ENCODE measurements around the gene PDE6A.

PDE6A gene

DNA sequence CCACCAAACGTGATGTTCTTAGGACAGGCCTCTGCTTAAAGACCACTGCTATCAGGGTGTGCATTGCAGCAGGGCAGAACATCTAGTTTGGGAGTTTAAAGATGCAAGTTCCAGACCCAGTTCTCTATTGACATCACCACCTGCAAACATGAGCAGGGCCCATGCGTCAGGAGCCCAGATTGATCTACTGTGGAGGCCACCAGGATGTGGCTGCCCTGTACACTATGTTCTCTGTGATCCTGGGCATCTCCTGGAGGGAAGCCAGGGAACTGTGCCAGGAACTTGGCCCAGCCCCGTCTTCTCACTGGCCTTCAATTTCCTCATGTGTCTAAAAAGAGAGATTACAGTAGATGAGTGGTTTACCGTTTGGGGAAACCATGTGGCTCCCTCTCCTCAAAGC, 87.1 kb downstream of the PDE6A start:
- DNase-seq: peak; percentile 28

DNA sequence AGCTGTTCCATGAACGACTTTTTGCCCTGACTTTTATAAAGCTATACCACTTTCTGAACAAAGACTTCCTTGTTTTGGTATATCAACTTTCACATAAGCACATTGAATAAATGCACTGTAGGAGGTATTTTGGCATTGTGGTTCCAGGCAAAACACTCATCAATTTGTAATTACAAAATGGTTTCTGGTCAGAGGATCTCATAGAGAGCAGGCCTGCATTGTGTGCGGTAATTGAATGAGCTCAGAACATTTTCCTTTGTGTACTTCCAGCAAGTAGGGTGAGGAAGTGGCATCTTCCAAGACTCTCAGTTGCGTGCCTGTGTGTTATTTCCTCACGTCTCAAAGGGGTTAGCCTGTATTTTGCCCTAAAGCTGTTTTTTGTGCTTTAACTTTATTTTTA, 89.2 kb downstream of the PDE6A start:
- no peak for DNase-seq

DNA sequence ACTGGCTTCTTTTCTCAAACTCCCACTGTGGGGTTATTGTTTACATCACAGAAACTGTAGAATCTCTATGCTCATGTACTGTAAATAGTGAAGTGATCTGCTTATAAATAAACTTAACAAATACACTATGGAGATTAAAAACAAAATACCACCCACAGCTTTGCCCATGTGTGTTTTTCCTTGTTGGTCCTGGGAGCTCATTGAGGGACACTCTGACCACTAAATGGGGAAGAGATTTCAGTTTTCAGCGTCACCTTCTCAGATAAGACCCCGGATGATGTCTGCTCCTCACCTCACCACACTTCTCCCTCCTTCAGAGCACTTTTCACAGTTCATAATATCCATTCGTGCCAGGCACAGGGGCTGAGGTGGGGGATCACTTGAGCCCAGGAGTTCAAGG, 89.7 kb downstream of the PDE6A start:
- no peak for DNase-seq

DNA sequence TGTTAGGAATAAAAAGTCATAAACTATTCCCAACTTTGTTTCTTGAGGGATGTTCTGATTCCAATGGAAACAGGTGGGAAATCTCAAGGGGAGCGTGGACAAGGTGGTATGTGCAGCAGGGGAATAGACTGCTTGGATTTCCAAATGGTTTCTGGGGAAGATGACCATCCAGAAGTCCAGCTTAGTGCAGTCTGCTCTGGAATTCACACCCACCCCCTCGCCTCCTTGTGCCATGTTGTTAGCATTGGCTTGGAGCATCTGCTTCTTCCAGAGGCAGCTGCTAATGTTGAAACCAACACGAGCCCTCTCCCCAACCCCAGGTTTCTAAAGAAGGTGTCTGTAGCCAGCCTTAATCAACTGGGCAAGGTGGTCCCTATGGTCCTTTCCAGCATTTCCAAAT, 90.9 kb downstream of the PDE6A start:
- no peak for DNase-seq

DNA sequence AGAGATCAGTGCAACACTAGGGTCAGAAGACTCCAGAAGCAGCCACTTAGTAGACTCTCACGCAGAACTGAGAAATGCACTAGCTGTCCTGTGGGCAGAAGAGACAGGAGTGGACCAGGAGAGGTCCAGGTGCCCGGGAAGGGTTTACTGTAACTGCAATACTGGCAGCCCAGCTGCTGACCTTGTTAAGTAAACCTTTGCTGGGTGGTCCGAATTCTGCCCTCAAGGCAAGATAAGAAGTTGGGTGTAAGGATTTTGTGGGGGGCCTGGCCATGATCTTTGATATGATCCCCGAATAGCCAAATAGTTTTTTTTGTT, 91.3 kb downstream of the PDE6A start:
- no peak for DNase-seq

DNA sequence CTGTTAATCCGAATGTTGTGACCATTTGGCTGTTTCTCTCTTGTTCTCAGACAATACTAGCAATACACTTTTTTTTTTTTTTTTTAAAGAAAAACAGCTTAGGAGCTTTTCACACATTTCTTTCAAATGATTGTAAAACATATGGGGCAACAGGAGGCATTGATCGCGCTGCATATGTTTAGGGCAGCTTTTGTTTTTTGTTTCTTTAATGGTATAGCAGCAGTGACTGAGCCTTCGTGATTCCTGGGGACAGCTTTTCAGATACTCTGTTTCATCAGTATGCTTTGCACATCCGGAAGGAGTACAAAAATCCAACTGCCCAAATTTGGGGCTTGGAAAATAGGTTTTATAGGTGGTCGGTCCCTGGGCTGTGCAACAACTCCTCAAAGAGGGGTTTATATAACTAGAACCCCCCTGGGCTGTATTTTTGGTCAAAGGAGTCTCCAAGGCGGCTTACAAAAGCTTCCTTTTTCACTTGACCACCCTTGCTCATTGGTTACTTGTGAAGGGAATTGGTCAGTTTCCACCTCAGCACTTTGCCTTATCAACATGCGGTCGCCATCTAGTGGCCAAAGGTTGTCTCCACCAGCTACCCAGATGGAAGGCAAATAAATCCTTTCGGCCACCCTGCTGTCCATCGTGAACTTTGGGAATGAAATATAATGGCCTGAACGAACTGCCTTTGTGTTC, 91.8 kb downstream of the PDE6A start:
- DNase-seq: peak; percentile 75

DNA sequence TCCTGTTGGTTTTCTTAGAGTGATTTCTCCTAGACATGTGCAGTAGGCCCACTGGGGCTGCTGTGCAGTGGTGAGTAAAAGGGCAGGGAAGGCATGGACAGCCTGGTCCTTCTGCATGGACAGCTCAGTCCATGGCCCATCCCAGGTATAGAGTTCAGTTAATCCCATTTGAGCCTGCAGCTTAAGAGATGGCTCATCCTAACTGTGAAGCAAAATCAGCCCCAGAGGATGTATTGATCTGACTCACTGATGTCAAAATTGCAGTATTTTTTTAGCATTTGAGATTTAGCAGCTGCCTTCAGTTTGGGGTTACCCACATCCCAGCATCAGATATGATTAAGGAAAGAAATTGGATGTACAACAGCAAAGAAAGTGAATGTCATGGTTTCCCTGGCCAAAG, 93.4 kb downstream of the PDE6A start:
- no peak for DNase-seq

DNA sequence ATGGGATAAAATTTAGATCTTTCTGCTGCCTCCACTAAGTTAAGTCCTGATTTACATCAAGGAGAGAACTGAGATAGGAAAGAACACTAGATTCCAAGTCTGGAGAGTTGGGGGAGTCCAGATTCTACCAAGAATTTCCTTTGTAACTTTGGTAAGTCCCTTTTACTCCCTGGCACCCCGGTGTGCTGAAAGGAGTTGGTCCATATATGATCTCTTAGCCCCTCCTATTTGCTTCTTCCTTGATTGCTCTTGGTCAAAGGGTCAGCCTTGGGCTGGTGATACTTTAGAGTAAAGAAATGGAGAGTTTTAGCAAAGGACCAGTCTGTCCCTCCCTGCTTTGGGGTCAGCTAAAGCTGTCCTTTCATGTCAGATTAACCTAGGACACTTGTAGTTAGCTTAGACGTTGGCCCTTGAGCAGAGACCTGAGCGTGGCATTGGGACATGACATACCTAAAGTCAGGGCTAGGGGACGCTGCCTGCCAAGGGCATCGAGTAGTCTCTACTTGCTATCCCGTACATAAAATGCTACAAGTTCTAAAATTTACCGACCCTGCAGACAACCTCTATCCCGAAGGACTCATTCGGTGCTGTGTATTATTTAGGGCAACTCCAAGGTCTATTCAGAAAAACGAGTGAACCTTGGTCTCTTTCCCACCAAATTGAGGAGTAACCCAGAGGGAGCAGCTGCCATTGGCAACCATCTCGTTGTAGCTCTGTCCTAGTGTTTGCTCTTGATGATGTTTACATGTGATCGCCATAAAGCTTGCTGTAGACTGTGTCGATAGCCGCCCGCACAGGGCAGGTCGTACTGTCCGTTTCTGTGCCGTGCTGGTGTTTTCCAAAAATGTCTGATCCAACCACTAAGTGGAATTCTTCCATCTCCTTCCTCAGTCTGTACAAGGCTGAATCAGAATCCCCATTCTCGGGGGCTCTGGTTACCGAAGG, 94.4 kb downstream of the PDE6A start:
- DNase-seq: no peak

DNA sequence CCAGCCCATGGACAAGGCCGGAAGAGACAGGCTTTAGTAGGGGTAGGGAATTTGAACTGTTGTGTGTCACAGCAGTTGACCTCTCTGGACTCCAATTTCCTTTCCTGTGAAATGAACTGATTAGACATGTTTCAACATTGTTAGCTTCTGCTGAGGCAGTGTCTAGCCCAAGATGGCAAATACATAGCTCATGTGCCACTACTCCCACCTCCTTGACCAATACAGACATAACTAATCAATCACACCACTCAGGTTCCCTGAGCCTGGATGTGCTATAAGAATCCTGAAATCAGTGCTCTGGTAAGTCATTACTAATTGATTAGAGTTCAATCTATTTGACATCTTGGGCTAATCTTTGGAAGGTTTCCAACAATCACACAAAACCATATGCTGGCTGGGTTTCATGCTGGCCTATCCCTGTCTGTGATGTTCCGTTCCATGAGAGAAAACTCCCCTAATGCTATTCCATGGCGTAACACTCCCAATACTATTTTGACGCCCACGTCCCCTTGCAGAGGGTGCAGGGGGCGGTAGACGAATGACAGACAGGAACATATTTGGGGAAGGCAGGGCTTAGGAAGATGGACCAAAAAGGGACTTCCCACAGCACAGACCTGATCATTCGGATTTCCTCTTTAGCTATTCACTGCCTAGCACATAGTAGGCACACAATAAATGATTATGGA, 95.2 kb downstream of the PDE6A start:
- no peak for DNase-seq

DNA sequence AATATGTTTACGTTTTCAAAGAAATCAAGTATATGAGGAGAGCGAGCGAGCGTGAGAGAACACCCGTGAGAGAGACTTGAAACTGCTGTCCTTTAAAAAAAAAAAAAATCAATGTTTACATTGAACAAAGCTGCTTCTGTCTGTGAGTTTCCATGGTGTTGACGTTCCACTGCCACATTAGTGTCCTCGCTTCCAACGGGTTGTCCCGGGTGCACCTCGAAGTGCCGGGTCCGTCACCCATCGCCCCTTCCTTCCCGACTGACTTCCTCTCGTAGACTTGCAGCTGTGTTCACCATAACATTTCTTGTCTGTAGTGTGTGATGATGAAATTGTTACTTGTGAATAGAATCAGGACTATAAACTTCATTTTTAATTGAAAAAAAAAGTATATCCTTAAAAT, 97.0 kb downstream of the PDE6A start:
- no peak for DNase-seq

DNA sequence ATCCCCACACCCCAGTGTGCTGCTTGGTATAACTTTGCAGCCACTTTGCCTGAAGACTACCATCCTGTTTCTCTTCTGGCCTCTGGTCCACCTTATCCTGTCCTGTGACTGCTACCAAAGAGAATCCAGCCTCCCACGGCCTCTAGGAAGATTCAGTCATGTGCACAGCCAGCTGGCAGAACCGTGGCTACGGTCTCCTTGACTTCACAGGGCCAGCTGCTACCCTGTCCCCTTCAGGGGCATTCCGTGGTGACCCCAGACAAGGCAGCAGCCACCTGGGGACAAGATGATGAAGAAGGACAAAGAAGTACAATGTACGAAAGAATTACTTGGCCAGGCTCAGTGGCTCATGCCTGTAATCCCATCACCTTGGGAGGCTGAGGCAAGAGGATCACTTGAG, 98.6 kb downstream of the PDE6A start:
- DNase-seq: no peak

DNA sequence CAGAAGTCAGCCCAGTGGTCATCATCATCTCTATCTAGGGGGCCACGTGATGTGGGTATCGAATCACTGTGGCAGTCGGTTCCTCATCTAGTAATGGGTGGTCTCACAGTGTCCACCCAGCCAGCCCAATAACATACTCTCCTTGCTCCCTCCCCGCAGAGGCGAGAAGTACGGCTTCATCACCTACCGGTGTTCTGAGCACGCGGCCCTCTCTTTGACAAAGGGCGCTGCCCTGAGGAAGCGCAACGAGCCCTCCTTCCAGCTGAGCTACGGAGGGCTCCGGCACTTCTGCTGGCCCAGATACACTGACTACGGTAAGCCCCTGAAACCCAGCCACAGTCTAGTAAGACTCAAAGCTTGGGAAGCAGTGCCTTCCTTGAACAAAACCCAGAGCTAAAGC, 99.0 kb downstream of the PDE6A start:
- no peak for DNase-seq

DNA sequence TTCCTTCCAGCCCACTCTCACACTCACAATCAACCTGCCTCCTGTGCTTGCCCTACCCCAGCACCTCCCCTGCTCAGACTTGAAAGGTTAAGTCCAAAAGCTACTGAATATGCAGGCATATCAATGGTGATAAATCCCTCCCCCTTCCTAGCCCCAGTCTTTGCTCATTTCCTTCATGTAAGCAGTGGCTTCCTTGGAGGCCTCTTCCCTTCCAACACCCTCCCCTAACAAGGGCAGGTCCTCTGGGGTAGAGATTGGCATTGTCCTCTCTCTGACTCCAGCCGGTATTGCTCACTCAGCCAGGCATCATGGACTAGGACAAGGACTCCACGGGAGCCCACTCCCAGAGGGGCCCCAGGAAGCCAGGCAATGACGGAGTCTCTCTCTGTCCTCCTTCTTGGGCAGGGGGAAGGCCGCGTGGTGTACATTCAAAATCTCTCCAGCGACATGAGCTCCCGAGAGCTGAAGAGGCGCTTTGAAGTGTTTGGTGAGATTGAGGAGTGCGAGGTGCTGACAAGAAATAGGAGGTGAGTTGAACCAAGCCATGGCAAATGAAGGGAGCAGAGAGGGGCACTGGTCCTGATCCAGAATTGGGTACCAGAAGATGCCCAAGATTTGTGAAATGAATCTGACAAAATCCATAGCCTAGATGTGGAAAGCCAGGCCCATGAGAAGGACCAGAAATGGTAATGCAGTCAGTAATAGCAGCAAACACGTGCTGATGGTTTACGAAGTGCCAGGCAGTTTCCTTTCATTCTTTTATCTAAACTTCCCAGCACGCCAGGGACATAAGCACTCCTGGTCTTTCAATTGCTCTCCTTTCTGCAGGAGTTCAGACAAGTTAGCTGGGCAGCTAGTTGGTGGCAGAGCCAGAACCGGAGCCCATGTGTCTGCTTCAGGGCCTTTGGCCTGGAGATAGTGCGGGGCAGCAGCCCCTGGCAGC, 102.5 kb downstream of the PDE6A start:
- DNase-seq: no peak

DNA sequence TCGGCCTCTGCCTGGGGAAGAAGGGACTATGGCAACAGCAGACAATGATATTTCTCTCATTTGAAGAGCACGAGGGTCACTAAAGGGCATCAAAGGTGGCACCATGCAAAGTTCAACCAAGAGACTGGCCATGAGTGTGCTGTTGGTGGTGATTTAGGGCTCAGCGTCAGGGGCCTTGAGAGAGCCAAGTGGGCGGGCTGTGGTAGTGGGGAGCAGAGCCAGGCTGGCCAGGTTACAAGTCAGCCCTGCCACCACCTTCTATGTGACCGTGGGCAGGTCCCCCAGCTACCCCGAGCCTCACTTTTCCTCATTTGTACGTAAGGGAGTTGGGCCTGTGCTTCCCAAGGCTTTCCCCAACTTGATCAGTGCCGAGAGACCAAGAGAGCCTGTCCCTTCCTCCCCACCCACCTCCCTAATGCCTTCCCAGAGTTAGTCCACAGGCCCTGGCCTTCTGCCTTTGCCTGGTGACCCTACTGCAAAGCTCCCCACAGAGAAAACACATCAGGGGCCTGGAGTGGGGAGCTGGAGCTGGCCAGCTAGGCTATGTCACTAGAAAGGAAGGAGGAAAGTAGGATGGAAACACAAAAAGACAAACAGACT, 104.3 kb downstream of the PDE6A start:
- no peak for DNase-seq

DNA sequence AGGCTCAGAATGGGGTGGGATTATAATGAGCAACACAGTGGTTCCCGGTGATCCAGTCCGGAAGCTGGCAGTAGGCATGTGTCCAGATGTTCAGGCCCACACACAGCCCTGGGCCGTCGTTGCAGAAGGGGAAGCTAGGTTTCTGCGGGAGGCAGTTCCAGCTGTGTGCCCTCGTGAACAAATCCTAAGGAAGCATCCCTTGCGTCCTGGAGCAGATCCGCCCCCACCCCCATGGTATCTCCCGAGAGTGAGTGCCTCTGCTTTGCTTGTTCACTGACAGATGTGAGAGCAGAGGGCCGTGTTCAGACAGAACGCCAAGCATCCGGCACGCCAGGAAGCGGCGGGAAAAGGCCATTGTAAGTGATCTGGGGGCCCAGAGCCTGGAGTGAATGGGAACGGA, 104.8 kb downstream of the PDE6A start:
- no peak for DNase-seq

DNA sequence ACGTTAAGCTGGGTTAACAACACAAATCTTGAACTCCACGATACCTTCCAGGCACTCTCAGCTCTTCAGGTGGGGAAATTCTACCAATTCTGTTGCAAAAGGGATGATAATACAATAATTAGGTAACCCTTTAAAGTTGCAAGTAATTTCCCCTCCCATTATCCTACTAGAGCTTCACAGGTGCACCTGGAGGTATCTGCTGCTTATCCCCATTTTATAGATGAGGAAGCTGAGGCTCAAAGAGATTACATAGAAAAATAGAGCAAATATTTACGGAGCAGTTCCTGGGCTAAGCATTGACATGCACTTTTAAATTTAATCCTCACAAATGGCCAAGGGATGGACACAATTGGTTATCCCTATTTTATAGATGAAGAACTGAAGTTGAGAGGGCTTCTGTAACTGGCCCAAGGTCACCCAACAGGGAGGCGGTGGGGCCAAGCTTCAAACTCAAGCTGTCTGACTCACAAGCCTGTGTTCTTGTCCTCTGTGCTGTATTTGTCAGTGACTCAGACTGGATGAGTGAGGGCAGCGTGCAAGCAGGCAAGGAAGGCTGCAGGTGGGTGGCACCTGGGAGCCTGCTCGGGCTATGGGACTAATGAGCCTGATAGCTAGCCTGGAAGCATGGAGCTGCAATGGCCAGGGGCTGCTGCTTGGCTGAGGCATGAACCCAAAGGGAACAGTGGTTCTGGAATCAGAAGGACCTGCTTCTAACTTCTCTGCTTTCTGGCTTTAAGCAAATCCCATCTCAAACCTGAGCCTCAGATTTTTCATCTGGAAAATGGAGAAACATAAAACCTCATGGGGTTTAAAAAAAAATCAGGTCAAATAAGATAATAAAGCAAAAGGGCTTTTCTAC, 105.5 kb downstream of the PDE6A start:
- DNase-seq: no peak

DNA sequence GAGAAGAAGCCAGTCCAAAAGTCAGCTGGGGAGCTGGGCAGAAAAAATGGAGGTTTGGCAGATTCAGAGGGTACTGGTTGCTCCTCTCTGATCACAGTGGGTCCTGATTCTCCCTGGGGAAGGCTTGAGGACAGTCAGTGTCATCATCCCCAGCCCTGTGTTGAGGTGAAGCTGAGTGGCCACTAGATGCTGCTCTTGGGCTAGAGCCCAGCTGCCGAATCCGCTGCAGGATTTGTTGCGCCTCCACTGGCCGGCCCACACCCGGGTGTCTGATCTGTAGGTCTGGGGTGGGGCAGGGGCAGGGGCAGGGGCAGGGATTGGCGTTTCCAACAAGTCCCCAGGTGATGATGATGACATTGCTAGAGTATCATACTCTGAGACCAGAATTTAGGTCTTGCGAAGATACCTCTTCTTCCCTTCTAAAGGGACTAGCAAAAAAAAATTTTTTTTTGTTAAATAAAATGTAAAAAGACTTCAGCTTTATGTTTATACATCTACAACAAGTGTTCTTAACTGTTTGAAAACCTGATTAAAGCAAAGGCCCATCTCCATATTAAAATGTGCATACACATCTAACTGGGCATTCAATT, 106.8 kb downstream of the PDE6A start:
- DNase-seq: peak; percentile 63

DNA sequence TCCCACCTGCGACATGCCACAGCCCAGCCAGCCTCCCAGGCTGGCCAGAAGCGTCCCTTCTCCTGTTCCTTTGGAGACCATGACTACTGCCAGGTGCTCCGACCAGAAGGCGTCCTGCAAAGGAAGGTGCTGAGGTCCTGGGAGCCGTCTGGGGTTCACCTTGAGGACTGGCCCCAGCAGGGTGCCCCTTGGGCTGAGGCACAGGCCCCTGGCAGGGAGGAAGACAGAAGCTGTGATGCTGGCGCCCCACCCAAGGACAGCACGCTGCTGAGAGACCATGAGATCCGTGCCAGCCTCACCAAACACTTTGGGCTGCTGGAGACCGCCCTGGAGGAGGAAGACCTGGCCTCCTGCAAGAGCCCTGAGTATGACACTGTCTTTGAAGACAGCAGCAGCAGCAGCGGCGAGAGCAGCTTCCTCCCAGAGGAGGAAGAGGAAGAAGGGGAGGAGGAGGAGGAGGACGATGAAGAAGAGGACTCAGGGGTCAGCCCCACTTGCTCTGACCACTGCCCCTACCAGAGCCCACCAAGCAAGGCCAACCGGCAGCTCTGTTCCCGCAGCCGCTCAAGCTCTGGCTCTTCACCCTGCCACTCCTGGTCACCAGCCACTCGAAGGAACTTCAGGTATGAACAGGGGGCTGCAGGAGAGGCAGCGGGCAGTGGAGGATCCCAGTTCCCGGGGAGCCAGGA, 108.0 kb downstream of the PDE6A start:
- DNase-seq: no peak

DNA sequence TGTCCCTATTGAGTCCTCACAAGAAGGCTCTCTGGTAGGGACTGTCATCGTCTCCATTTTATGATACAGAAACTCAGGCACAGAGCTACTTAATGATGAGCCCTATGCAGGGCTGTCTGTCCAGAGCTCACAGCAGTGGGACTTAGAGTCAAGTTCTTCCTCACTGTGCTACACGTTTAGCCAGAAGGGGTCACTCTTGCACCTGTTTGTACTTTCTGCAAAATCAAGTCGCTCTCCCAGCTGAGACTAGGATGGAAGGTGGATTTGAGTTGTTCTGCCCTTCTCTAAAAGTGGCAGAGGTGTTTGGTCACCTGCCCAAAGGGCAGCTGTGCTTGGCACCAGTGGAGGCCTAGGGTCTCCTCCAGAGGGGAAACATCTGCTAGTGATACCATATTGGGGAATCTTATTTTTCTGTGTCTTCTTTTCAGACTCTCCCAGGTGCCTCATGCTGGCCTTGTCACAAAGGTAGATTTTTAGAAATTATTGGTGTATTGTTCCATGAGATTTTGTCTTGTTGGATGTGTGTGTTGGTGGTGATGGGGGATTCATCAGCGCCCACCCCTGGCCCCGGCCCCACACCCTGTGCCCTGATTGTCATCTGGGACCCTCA, 110.2 kb downstream of the PDE6A start:
- DNase-seq: peak; percentile 46

Data from midbrain (tissue), 1 donor.